Fibroblast of pulmonary artery (primary cell): Measurements from ENCODE around the gene SERAC1.

ENCODE experiments used
- DNase-seq: peaks from one replicate; pipeline ENCODE4 v3.0.0-alpha.2; 2010; ENCODE audit warnings: low read depth
- H3K4me3 ChIP-seq: replicated peaks from 2 replicates; pipeline ENCODE4 v1.5.1; 2011; ENCODE audit warnings: low read depth, mild to moderate bottlenecking, control low read depth, low read length, moderate library complexity
- CTCF ChIP-seq: IDR thresholded peaks from 2 replicates; pipeline ENCODE4 v1.5.1; 2011; ENCODE audit warnings: mild to moderate bottlenecking, control low read depth, low read length, inconsistent platforms; ENCODE audit errors: missing control alignments

SERAC1 gene

GRCh38 chr6:158064725-158065251 is 103.3 kb downstream of the SERAC1 start:
- no peak for TF ChIP-seq CTCF
- no peak for DNase-seq

GRCh38 chr6:158063736-158064135 is 104.3 kb downstream of the SERAC1 start:
- DNase-seq: no peak
- no peak overlapping the region for H3K4me3 ChIP-seq
- TF ChIP-seq CTCF: no peak

More at GRCh38 chr6:158064725-158065251, 103.3 kb downstream of the SERAC1 start:
- no peak overlapping the region for H3K4me3 ChIP-seq

- no peak for TF ChIP-seq CTCF
- no peak overlapping the region for H3K4me3 ChIP-seq
- DNase-seq: peak; percentile 36
Observed at GRCh38 chr6:158061709-158062461, 106.2 kb downstream of the SERAC1 start.

- TF ChIP-seq CTCF: no peak
- no peak overlapping the region for H3K4me3 ChIP-seq
- DNase-seq: no peak
Observed at GRCh38 chr6:158061361-158061708, 106.7 kb downstream of the SERAC1 start.

- TF ChIP-seq CTCF: no peak
- no peak overlapping the region for H3K4me3 ChIP-seq
- DNase-seq: peak; percentile 94
Observed at GRCh38 chr6:158060455-158061360, 107.4 kb downstream of the SERAC1 start.
